ENCODE results near the gene DXO. TPM values are rescaled to one million over a fixed set of nuclear protein-coding genes. Genes with fewer than 3 reads are reported as not detected.

DXO gene
- total RNA-seq, 5 donors from 2014 or later (not counting 1 experiment from before 2014, with no cell fraction given): 30.2 to 53.2 (median 35.4) TPM

GRCh38 chr6:31967926-31968320, 4.0 kb downstream of the DXO start:
- H3K27me3 Mint-ChIP-seq: no peaks in the 10 kb centered on the region
- no peak overlapping the region for H3K4me3 Mint-ChIP-seq
- no peak for ATAC-seq (replicated peaks in 1 of 4)
- H3K36me3 Mint-ChIP-seq: peaks cover 44% of the 10 kb centered on the region
- H3K27me3 ChIP-seq (replicated peaks in 1 of 2; ENCODE audit: control insufficient read depth in 2 of 2, extremely low read depth in 1 of 2, insufficient read depth in 2 of 2, low read length in 1 of 2): no peaks in the 10 kb centered on the region
- H3K36me3 ChIP-seq (ENCODE audit: control insufficient read depth in 2 of 2, extremely low read depth in 1 of 2, insufficient read depth in 1 of 2, low read length in 1 of 2): peaks cover 33 to 69% of the 10 kb centered on the region in 2 donors
- H3K4me3 ChIP-seq (ENCODE audit: control insufficient read depth in 1 of 2, extremely low read depth in 1 of 2, low read length in 1 of 2): no peak overlapping the region
- WGBS (ENCODE audit: insufficient coverage): 94% methylated on average over 3 of the region's 3 CpGs
- H3K9me3 Mint-ChIP-seq: no peaks in the 10 kb centered on the region
- ChIA-PET CTCF (no interaction called here), POLR2A (no interaction called here)
- H3K9me3 ChIP-seq: no peaks in the 10 kb centered on the region
- H3K27ac Mint-ChIP-seq: no peak overlapping the region
- peaks cover 28 to 40% (median 33%) of the 10 kb centered on the region in 3 donors for H3K4me1 Mint-ChIP-seq
- peaks cover 7 to 22% of the 10 kb centered on the region in 2 experiments for H3K4me1 ChIP-seq (ENCODE audit: control insufficient read depth in 1 of 2, extremely low read depth in 1 of 2, insufficient read depth in 2 of 2, low read length in 2 of 2)
- no peak for DNase-seq
- H3K27ac ChIP-seq (ENCODE audit: low read length): no peak overlapping the region

GRCh38 chr6:31966997-31967925, 4.7 kb downstream of the DXO start:
- Mint-ChIP-seq H3K27ac (peak overlapping the region in 1 of 2 donors; percentile 52), H3K9me3 (no peaks in the 10 kb centered on the region), H3K27me3 (no peaks in the 10 kb centered on the region), H3K4me1 (peaks cover 22 to 35% (median 27%) of the 10 kb centered on the region in 3 donors), H3K4me3 (no peak overlapping the region), H3K36me3 (peaks cover 51% of the 10 kb centered on the region)
- Histone ChIP-seq H3K27me3 (replicated peaks in 1 of 2; ENCODE audit: control insufficient read depth in 2 of 2, extremely low read depth in 1 of 2, insufficient read depth in 2 of 2, low read length in 1 of 2) (no peaks in the 10 kb centered on the region), H3K4me3 (ENCODE audit: control insufficient read depth in 1 of 2, extremely low read depth in 1 of 2, low read length in 1 of 2) (no peak overlapping the region), H3K27ac (ENCODE audit: low read length) (no peak overlapping the region), H3K9me3 (no peaks in the 10 kb centered on the region), H3K4me1 (ENCODE audit: control insufficient read depth in 1 of 2, extremely low read depth in 1 of 2, insufficient read depth in 2 of 2, low read length in 2 of 2) (peaks cover 3 to 17% of the 10 kb centered on the region in 2 experiments), H3K36me3 (ENCODE audit: control insufficient read depth in 2 of 2, extremely low read depth in 1 of 2, insufficient read depth in 1 of 2, low read length in 1 of 2) (peaks cover 33 to 76% of the 10 kb centered on the region in 2 donors)
- ChIA-PET CTCF (no interaction called here), POLR2A (no interaction called here)
- DNase-seq: no peak
- WGBS (ENCODE audit: insufficient coverage): 90% methylated on average over 4 of the region's 10 CpGs
- ATAC-seq (replicated peaks in 1 of 4): no peak

- H3K4me1 Mint-ChIP-seq: peaks cover 26 to 35% (median 27%) of the 10 kb centered on the region in 3 donors
- ATAC-seq (replicated peaks in 1 of 4) (no peak), DNase-seq (no peak)
- no peak overlapping the region for H3K4me3 Mint-ChIP-seq
- POLR2A ChIA-PET: interaction anchor here (0.6 to 0.7 kb wide), 2 partner anchors 11 to 111 kb away, joined by 4 to 7 read pairs; no protein-coding TSS in a partner anchor
- 98% methylated on average over 7 of the region's 7 CpGs for WGBS (ENCODE audit: insufficient coverage)
- Histone ChIP-seq H3K4me3 (ENCODE audit: control insufficient read depth in 1 of 2, extremely low read depth in 1 of 2, low read length in 1 of 2) (no peak overlapping the region), H3K9me3 (no peaks in the 10 kb centered on the region), H3K36me3 (ENCODE audit: control insufficient read depth in 2 of 2, extremely low read depth in 1 of 2, insufficient read depth in 1 of 2, low read length in 1 of 2) (peaks cover 39 to 83% of the 10 kb centered on the region in 2 donors), H3K27ac (ENCODE audit: low read length) (no peak overlapping the region), H3K4me1 (ENCODE audit: control insufficient read depth in 1 of 2, extremely low read depth in 1 of 2, insufficient read depth in 2 of 2, low read length in 2 of 2) (peaks cover 2 to 14% of the 10 kb centered on the region in 2 experiments), H3K27me3 (replicated peaks in 1 of 2; ENCODE audit: control insufficient read depth in 2 of 2, extremely low read depth in 1 of 2, insufficient read depth in 2 of 2, low read length in 1 of 2) (no peaks in the 10 kb centered on the region)
- H3K9me3 Mint-ChIP-seq: no peaks in the 10 kb centered on the region
- no peak overlapping the region for H3K27ac Mint-ChIP-seq
- CTCF ChIA-PET: interaction anchor here in 1 of 2 donors (0.7 kb wide), 1 partner anchor 768 kb away, joined by 3 read pairs; no protein-coding TSS in a partner anchor
- peaks cover 58% of the 10 kb centered on the region for H3K36me3 Mint-ChIP-seq
- H3K27me3 Mint-ChIP-seq: no peaks in the 10 kb centered on the region
Observed at GRCh38 chr6:31966506-31966905, 5.4 kb downstream of the DXO start.

GRCh38 chr6:31965700-31966099, 6.2 kb downstream of the DXO start:
- Histone ChIP-seq H3K9me3 (no peaks in the 10 kb centered on the region), H3K27ac (ENCODE audit: low read length) (no peak overlapping the region), H3K4me1 (ENCODE audit: control insufficient read depth in 1 of 2, extremely low read depth in 1 of 2, insufficient read depth in 2 of 2, low read length in 2 of 2) (peaks cover 0 to 6% of the 10 kb centered on the region in 2 experiments), H3K27me3 (replicated peaks in 1 of 2; ENCODE audit: control insufficient read depth in 2 of 2, extremely low read depth in 1 of 2, insufficient read depth in 2 of 2, low read length in 1 of 2) (no peaks in the 10 kb centered on the region), H3K4me3 (ENCODE audit: control insufficient read depth in 1 of 2, extremely low read depth in 1 of 2, low read length in 1 of 2) (no peak overlapping the region), H3K36me3 (ENCODE audit: control insufficient read depth in 2 of 2, extremely low read depth in 1 of 2, insufficient read depth in 1 of 2, low read length in 1 of 2) (peaks cover 42 to 91% of the 10 kb centered on the region in 2 donors)
- ChIA-PET POLR2A (interaction anchor here (0.5 to 0.6 kb wide), 3 partner anchors 11 to 307 kb away, joined by 3 to 4 read pairs (median 4); no protein-coding TSS in a partner anchor), CTCF (interaction anchor here in 1 of 2 donors (1.6 kb wide), 1 partner anchor 15 kb away, joined by 3 read pairs; no protein-coding TSS in a partner anchor)
- 96% methylated on average over 12 of the region's 13 CpGs for WGBS (ENCODE audit: insufficient coverage)
- no peak overlapping the region for H3K27ac Mint-ChIP-seq
- no peaks in the 10 kb centered on the region for H3K9me3 Mint-ChIP-seq
- no peaks in the 10 kb centered on the region for H3K27me3 Mint-ChIP-seq
- H3K4me3 Mint-ChIP-seq: no peak overlapping the region
- DNase-seq (no peak), ATAC-seq (replicated peaks in 1 of 4) (no peak)
- H3K4me1 Mint-ChIP-seq: peaks cover 23 to 34% (median 25%) of the 10 kb centered on the region in 3 donors
- H3K36me3 Mint-ChIP-seq: peaks cover 66% of the 10 kb centered on the region

- Mint-ChIP-seq H3K36me3 (peaks cover 67% of the 10 kb centered on the region), H3K9me3 (no peaks in the 10 kb centered on the region), H3K4me1 (peaks cover 26 to 37% (median 30%) of the 10 kb centered on the region in 3 donors), H3K27ac (no peak overlapping the region), H3K4me3 (no peak overlapping the region), H3K27me3 (no peaks in the 10 kb centered on the region)
- H3K4me1 ChIP-seq (ENCODE audit: control insufficient read depth in 1 of 2, extremely low read depth in 1 of 2, insufficient read depth in 2 of 2, low read length in 2 of 2): peaks cover 5 to 16% of the 10 kb centered on the region in 2 experiments
- ChIA-PET POLR2A (interaction anchor here in 1 of 2 donors (0.6 kb wide), 1 partner anchor 165 kb away, joined by 3 read pairs; no protein-coding TSS in a partner anchor), CTCF (interaction anchor here in 1 of 2 donors (1.2 kb wide), 1 partner anchor 12 kb away, joined by 3 read pairs; no protein-coding TSS in a partner anchor)
- no peak overlapping the region for H3K27ac ChIP-seq (ENCODE audit: low read length)
- no peak for ATAC-seq (replicated peaks in 1 of 4)
- no peaks in the 10 kb centered on the region for H3K27me3 ChIP-seq (replicated peaks in 1 of 2; ENCODE audit: control insufficient read depth in 2 of 2, extremely low read depth in 1 of 2, insufficient read depth in 2 of 2, low read length in 1 of 2)
- peaks cover 38 to 92% of the 10 kb centered on the region in 2 donors for H3K36me3 ChIP-seq (ENCODE audit: control insufficient read depth in 2 of 2, extremely low read depth in 1 of 2, insufficient read depth in 1 of 2, low read length in 1 of 2)
- no peak for DNase-seq
- H3K9me3 ChIP-seq: no peaks in the 10 kb centered on the region
- H3K4me3 ChIP-seq (ENCODE audit: control insufficient read depth in 1 of 2, extremely low read depth in 1 of 2, low read length in 1 of 2): no peak overlapping the region
- WGBS (ENCODE audit: insufficient coverage): 98% methylated on average over 11 of the region's 19 CpGs
Observed at GRCh38 chr6:31963921-31964320, 8.0 kb downstream of the DXO start.

GRCh38 chr6:31961616-31962015, 10.3 kb downstream of the DXO start:
- CTCF ChIA-PET: interaction anchor here in 1 of 2 donors (0.6 kb wide), 1 partner anchor 163 kb away, joined by 4 read pairs; no protein-coding TSS in a partner anchor
- H3K4me3 ChIP-seq (ENCODE audit: control insufficient read depth in 1 of 2, extremely low read depth in 1 of 2, low read length in 1 of 2): no peak overlapping the region
- peaks cover 17 to 71% of the 10 kb centered on the region in 2 donors for H3K36me3 ChIP-seq (ENCODE audit: control insufficient read depth in 2 of 2, extremely low read depth in 1 of 2, insufficient read depth in 1 of 2, low read length in 1 of 2)
- H3K36me3 Mint-ChIP-seq: peaks cover 54% of the 10 kb centered on the region
- no peaks in the 10 kb centered on the region for H3K27me3 Mint-ChIP-seq
- POLR2A ChIA-PET: interaction anchor here in 1 of 2 donors (0.7 kb wide), 1 partner anchor 13 kb away, joined by 6 read pairs; no protein-coding TSS in a partner anchor
- H3K4me1 ChIP-seq (ENCODE audit: control insufficient read depth in 1 of 2, extremely low read depth in 1 of 2, insufficient read depth in 2 of 2, low read length in 2 of 2): peaks cover 10 to 24% of the 10 kb centered on the region in 2 experiments
- DNase-seq: no peak
- H3K9me3 ChIP-seq: no peaks in the 10 kb centered on the region
- H3K4me1 Mint-ChIP-seq: peaks cover 41 to 49% (median 45%) of the 10 kb centered on the region in 3 donors
- ATAC-seq (replicated peaks in 1 of 4): no peak
- no peak overlapping the region for H3K27ac Mint-ChIP-seq
- peak overlapping the region in 1 of 3 donors; percentile 2 for H3K4me3 Mint-ChIP-seq
- H3K27me3 ChIP-seq (replicated peaks in 1 of 2; ENCODE audit: control insufficient read depth in 2 of 2, extremely low read depth in 1 of 2, insufficient read depth in 2 of 2, low read length in 1 of 2): no peaks in the 10 kb centered on the region
- 99% methylated on average over 10 of the region's 12 CpGs for WGBS (ENCODE audit: insufficient coverage)
- no peaks in the 10 kb centered on the region for H3K9me3 Mint-ChIP-seq
- H3K27ac ChIP-seq (ENCODE audit: low read length): no peak overlapping the region
